Ovary (tissue), 1 donor: ENCODE results near the gene SNRPD3.

Experiments used
- EP300 ChIP-seq: sonication (generic); formaldehyde crosslinking; IDR thresholded peaks from one replicate; pipeline ENCODE4 v1.6.1; 2017; ENCODE audit warnings: antibody characterized with exemption
- POLR2A ChIP-seq: fragments of 450-650 bp; IDR thresholded peaks from one replicate; pipeline ENCODE4 v1.6.1; 2017; ENCODE audit warnings: antibody characterized with exemption, mild to moderate bottlenecking, moderate library complexity

GRCh38 chr22:24589518-24590030, 33.8 kb downstream of the SNRPD3 start:
- TF ChIP-seq EP300 (no peak), POLR2A (no peak)
